GM12878 (cell line): ENCODE measurements around the gene PRR22.

ENCODE experiments used
- BHLHE40 ChIP-seq, 2 experiments: fragments of 450-650 bp in 1 of 2; IDR thresholded peaks; 2 replicates each; pipeline ENCODE4 v1.6.1; 2011 to 2017; ENCODE audit warnings: low read depth in 2 of 2, borderline replicate concordance in 1 of 2, improper control_type of control experiment in 1 of 2, low read length in 1 of 2, mild to moderate bottlenecking in 1 of 2
- CEBPB ChIP-seq, 2 experiments: fragments of 150-350 bp in 1 of 2; IDR thresholded peaks; 2 replicates each; pipeline ENCODE4 v1.6.1; 2012 to 2014; ENCODE audit warnings: low read depth in 2 of 2, low read length in 2 of 2, borderline replicate concordance in 1 of 2, inconsistent platforms in 1 of 2
- CREB1 ChIP-seq: IDR thresholded peaks from 2 replicates; pipeline ENCODE4 v1.6.1; 2012; ENCODE audit warnings: low read depth, mild to moderate bottlenecking, inconsistent platforms
- CTCF ChIP-seq, 3 experiments: IDR thresholded peaks in 2 of 3; conservative IDR thresholded peaks in 1 of 3; 2 replicates each; pipeline ENCODE4 v1.5.1; 2011; ENCODE audit warnings: low read depth in 3 of 3, low read length in 3 of 3, mild to moderate bottlenecking in 3 of 3, control low read depth in 2 of 3, moderate library complexity in 2 of 3, inconsistent platforms in 1 of 3, mixed read lengths in 1 of 3; ENCODE audit not compliant: control insufficient read depth in 2 of 3, insufficient read depth in 1 of 3; ENCODE audit errors: extremely low read depth in 1 of 3
- CUX1 ChIP-seq: IDR thresholded peaks from 2 replicates; pipeline ENCODE4 v1.6.1; 2012; ENCODE audit warnings: improper control_type of control experiment, low read depth, low read length; ENCODE audit not compliant: insufficient replicate concordance
- ELK1 ChIP-seq: IDR thresholded peaks from 2 replicates; pipeline ENCODE4 v1.6.1; 2012; ENCODE audit warnings: low read depth, low read length, improper control_type of control experiment
- FOXM1 ChIP-seq: IDR thresholded peaks from 2 replicates; pipeline ENCODE4 v1.6.1; 2012; ENCODE audit warnings: low read depth, mild to moderate bottlenecking, inconsistent platforms, low read length, moderate library complexity
- HDAC2 ChIP-seq: fragments of 200-600 bp; sonication (generic); IDR thresholded peaks from 2 replicates; pipeline ENCODE4 v1.6.1; 2017
- MYB ChIP-seq: fragments of 150-350 bp; IDR thresholded peaks from 2 replicates; pipeline ENCODE4 v1.6.1; 2014; ENCODE audit warnings: mild to moderate bottlenecking, low read depth, low read length, borderline replicate concordance
- RAD21 ChIP-seq: IDR thresholded peaks from 2 replicates; pipeline ENCODE4 v1.6.1; 2011; ENCODE audit warnings: mild to moderate bottlenecking, low read depth, low read length, moderate library complexity; ENCODE audit not compliant: insufficient read depth
- REST ChIP-seq: IDR thresholded peaks from 2 replicates; pipeline ENCODE4 v1.6.1; 2012; ENCODE audit warnings: mild to moderate bottlenecking, low read depth, low read length
- SMC3 ChIP-seq: IDR thresholded peaks from 2 replicates; pipeline ENCODE4 v1.6.1; 2011; ENCODE audit warnings: low read length, improper control_type of control experiment, borderline replicate concordance
- ZNF384 ChIP-seq: IDR thresholded peaks from 2 replicates; pipeline ENCODE4 v1.6.1; 2012; ENCODE audit warnings: low read depth, mild to moderate bottlenecking, low read length, improper control_type of control experiment, borderline replicate concordance

GRCh38 chr19:5809469-5809868 lies 24.9 kb upstream of the PRR22 start:
- no peak for TF ChIP-seq CTCF (IDR thresholded peaks at IDR 0.05 in 2 of 3, conservative IDR thresholded peaks at IDR 0.05 in 1 of 3; ENCODE audit: control insufficient read depth in 2 of 3, extremely low read depth in 1 of 3, insufficient read depth in 1 of 3, low read depth in 3 of 3, low read length in 3 of 3)
- no peak for TF ChIP-seq SMC3
- no peak for TF ChIP-seq MYB
- TF ChIP-seq CEBPB (IDR thresholded peaks at IDR 0.05; ENCODE audit: borderline replicate concordance in 1 of 2, low read depth in 2 of 2, low read length in 2 of 2) = no peak
- TF ChIP-seq ZNF384 = no peak
- TF ChIP-seq ELK1 = no peak
- no peak for TF ChIP-seq RAD21
- no peak for TF ChIP-seq BHLHE40 (IDR thresholded peaks at IDR 0.05; ENCODE audit: borderline replicate concordance in 1 of 2, low read depth in 2 of 2, low read length in 1 of 2)
- TF ChIP-seq FOXM1 = no peak
- TF ChIP-seq REST = no peak
- TF ChIP-seq CUX1 = no peak
- no peak for TF ChIP-seq CREB1
- TF ChIP-seq HDAC2 = no peak
